Smooth muscle cell (in vitro differentiated cells): ENCODE data around the gene CKB. TPM values are rescaled to one million over a fixed set of nuclear protein-coding genes. Genes with fewer than 3 reads are reported as not detected.
A peak's percentile ranks its signal among the peaks of the same experiment; 100 is the strongest.

Experiments
- DNase-seq: peaks from one replicate; lab custom pipeline; 2025; ENCODE audit not compliant: unreplicated experiment; lab: John Stamatoyannopoulos, UW
- H2AFZ ChIP-seq: fragments of 200-600 bp; sonication (generic); 2 replicates; pipeline ENCODE4 v1.6.0; 2016; ENCODE audit warnings: antibody characterized with exemption, low read depth, mild to moderate bottlenecking
- H3F3A ChIP-seq: fragments of 200-600 bp; sonication (generic); 2 replicates; pipeline ENCODE4 v1.6.0; 2017; ENCODE audit warnings: antibody characterized with exemption, low read depth
- H3K27ac ChIP-seq: fragments of 200-600 bp; sonication (generic); 2 replicates; pipeline ENCODE4 v1.5.1; 2016; ENCODE audit warnings: low read depth, mild to moderate bottlenecking
- H3K27me3 ChIP-seq: fragments of 200-600 bp; sonication (generic); 2 replicates; pipeline ENCODE4 v1.6.1; 2016; ENCODE audit warnings: low read depth, mild to moderate bottlenecking
- H3K36me3 ChIP-seq: fragments of 200-600 bp; sonication (generic); 2 replicates; pipeline ENCODE4 v1.5.1; 2016; ENCODE audit warnings: low read depth
- H3K4me1 ChIP-seq: fragments of 200-600 bp; sonication (generic); 2 replicates; pipeline ENCODE4 v1.5.1; 2016; ENCODE audit warnings: low read depth
- H3K4me2 ChIP-seq: fragments of 200-600 bp; sonication (generic); 2 replicates; pipeline ENCODE4 v1.6.0; 2016; ENCODE audit warnings: mild to moderate bottlenecking
- H3K4me3 ChIP-seq: fragments of 200-600 bp; sonication (generic); 2 replicates; pipeline ENCODE4 v1.5.1; 2016; ENCODE audit warnings: mild to moderate bottlenecking
- H3K79me2 ChIP-seq: fragments of 200-600 bp; sonication (generic); 2 replicates; pipeline ENCODE4 v1.6.0; 2016; ENCODE audit warnings: low read depth, mild to moderate bottlenecking
- H3K9ac ChIP-seq: fragments of 200-600 bp; sonication (generic); 2 replicates; pipeline ENCODE4 v1.6.0; 2016; ENCODE audit warnings: low read depth
- H3K9me3 ChIP-seq: fragments of 200-600 bp; sonication (generic); replicated peaks from 2 replicates; pipeline ENCODE4 v1.5.1; 2016; ENCODE audit warnings: low read depth
- H4K20me1 ChIP-seq: fragments of 200-600 bp; sonication (generic); 2 replicates; pipeline ENCODE4 v1.6.0; 2016; ENCODE audit warnings: low read depth
- WGBS: methylation state at CpG from one replicate; pipeline ENCODE4 v1.1.7; 2016; ENCODE audit warnings: low lambda C conversion rate; 5-methylcytosine and 5-hydroxymethylcytosine counted together
- polyA plus RNA-seq: library from polyadenylated mRNA; unstranded; fragments of >200 nt; fragmentation: Nextera tagmentation; extraction: Ambion mirVana; gene quantifications from 2 replicates; pipeline ENCODE4 v1.2.1, GENCODE V29; 2016
- total RNA-seq: library from RNA; depleted of rRNA; stranded (reverse); fragments of >200 nt; gene quantifications from 2 replicates; pipeline ENCODE4 v1.2.3, GENCODE V29; 2014
- TF ChIP-seq, protein P1 (sequence below): fragments of 200-600 bp; sonication (generic); IDR thresholded peaks from 2 replicates; pipeline ENCODE4 v1.5.1; 2017; ENCODE audit warnings: borderline replicate concordance, mild to moderate bottlenecking, antibody characterized with exemption; ENCODE audit not compliant: insufficient read depth, poor library complexity, severe bottlenecking

Gene CKB
- 19.8 and 25.7 TPM in 2 replicates for total RNA-seq
- 62.9 and 107 TPM in 2 replicates for polyA plus RNA-seq

DNA sequence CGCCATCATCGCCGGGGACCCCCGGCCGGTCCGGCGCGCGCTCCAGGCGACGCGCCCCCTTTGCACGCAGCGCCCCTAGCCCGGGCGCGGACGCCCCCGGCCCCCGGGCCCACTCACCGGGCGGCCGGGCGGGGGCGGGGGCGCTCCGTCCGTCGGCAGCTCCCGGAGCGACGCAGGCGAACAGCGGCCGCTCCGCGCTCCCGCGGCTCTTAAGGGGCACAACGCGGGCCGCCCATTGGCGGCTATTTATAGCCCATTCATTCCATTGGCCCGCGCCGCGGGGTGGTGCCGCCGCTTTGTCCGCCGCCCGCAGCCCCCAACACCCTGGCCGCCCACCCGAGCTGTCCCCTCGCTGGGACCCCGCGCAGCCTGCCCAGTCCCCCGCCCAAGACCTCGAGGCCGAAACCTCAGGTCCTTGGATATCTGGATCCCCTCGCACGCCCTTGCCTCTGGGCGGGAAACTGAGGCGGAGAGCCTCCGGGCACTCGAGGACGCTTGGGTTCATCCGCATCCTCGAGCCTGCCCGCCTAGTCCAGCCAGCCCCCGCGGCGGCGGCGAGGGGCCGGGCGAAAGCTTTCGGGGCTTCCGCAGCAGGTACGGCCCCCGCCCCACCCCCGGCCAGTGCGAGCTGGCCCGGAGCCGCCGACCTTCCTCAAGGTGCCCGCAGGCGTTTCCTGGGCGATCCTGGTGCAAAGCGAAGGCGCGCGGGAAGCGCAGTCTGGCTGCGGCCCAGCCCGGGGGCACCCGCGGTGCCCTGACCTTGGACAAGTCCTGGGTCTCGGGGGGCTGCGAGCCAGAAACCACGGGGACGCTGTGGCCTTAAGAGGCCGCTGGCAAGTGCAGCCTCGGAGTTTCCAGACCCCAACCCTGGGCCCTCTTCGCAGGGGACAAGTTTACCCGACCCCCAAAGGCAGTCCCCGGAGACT, at the start of gene CKB:
CKB (minus strand) TSS at position 182 of the 926 bp plus-strand sequence. CDS start 337 bp downstream, outside the sequence.
- no peak within 1 kb of the TSS for H2AFZ ChIP-seq
- TF ChIP-seq, protein P1, sequence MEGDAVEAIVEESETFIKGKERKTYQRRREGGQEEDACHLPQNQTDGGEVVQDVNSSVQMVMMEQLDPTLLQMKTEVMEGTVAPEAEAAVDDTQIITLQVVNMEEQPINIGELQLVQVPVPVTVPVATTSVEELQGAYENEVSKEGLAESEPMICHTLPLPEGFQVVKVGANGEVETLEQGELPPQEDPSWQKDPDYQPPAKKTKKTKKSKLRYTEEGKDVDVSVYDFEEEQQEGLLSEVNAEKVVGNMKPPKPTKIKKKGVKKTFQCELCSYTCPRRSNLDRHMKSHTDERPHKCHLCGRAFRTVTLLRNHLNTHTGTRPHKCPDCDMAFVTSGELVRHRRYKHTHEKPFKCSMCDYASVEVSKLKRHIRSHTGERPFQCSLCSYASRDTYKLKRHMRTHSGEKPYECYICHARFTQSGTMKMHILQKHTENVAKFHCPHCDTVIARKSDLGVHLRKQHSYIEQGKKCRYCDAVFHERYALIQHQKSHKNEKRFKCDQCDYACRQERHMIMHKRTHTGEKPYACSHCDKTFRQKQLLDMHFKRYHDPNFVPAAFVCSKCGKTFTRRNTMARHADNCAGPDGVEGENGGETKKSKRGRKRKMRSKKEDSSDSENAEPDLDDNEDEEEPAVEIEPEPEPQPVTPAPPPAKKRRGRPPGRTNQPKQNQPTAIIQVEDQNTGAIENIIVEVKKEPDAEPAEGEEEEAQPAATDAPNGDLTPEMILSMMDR = no peak
- H3K27ac ChIP-seq = no peak within 1 kb of the TSS
- peak within 1 kb of the TSS; percentile 56 for H3K4me3 ChIP-seq
- no peaks in the 10 kb centered on the region for H3K36me3 ChIP-seq
- peaks cover 6% of the 10 kb centered on the region for H4K20me1 ChIP-seq
- DNase-seq = no peak
- no peaks in the 10 kb centered on the region for H3F3A ChIP-seq
- H3K79me2 ChIP-seq = no peaks in the 10 kb centered on the region
- WGBS = 5% methylated on average over 53 of the region's 107 CpGs
- H3K4me1 ChIP-seq = peaks cover 17% of the 10 kb centered on the region
- peak within 1 kb of the TSS; percentile 22 for H3K9ac ChIP-seq
- H3K4me2 ChIP-seq = peak within 1 kb of the TSS; percentile 93
- H3K27me3 ChIP-seq = peaks cover 19% of the 10 kb centered on the region
- H3K9me3 ChIP-seq = no peaks in the 10 kb centered on the region

DNA sequence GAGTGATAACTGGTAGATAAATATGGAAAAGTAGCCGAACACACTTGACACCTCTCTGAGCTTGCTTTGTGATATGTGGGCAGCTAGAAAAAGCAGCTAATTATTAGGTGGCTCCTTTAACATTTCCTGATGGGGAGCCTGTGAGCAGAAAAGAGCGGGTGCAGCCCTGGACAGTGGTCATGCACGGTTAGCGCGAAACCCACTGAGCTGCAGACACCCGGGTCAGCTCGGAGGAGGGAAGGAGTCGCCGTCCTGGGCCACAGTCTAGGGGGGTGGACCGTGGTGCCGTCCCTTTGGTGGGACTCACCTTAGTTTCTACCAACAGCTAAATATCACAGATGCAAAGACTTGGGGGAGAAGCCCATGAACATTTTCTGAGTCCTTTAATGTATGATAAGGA, 46.8 kb upstream of the CKB start:
- peak overlapping the region; percentile 28 for H3K27ac ChIP-seq
- H3K4me3 ChIP-seq = no peak overlapping the region
- H3K9ac ChIP-seq = no peak overlapping the region
- 62% methylated on average over 11 of the region's 11 CpGs for WGBS
- H3F3A ChIP-seq = no peaks in the 10 kb centered on the region
- peaks cover 84% of the 10 kb centered on the region for H3K79me2 ChIP-seq
- no peak for DNase-seq
- H3K27me3 ChIP-seq = no peaks in the 10 kb centered on the region
- H3K36me3 ChIP-seq = no peaks in the 10 kb centered on the region
- peaks cover 78% of the 10 kb centered on the region for H4K20me1 ChIP-seq
- peak overlapping the region; percentile 51 for H3K4me2 ChIP-seq
- TF ChIP-seq, protein P1 = no peak
- no peak overlapping the region for H2AFZ ChIP-seq
- H3K4me1 ChIP-seq = no peaks in the 10 kb centered on the region
- H3K9me3 ChIP-seq = no peaks in the 10 kb centered on the region

DNA sequence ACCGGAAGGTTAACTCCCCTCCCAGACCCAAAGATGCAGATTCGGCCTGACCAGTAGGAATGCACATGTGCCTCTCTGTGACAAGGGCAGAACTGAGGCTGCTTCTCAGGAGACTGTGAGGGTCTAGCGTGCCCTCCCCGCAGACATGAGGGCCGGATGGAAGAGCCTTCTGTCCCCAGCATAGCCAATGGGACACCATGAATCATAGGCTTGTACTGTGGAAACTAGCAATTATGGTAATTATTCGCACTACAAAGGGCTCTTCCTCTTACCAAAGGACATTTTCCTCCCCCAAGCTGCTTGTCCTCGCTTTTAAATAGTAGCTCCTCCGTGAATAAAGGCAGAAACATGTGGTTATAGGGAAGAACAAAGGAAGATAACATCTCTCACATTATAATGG, 46.3 kb upstream of the CKB start:
- Histone ChIP-seq H3K27me3 (no peaks in the 10 kb centered on the region), H3K4me1 (peaks cover 4% of the 10 kb centered on the region), H3K27ac (peak overlapping the region; percentile 28), H2AFZ (no peak overlapping the region), H3F3A (no peaks in the 10 kb centered on the region), H3K4me2 (peak overlapping the region; percentile 51), H3K9ac (no peak overlapping the region), H3K9me3 (no peaks in the 10 kb centered on the region), H3K36me3 (no peaks in the 10 kb centered on the region), H3K79me2 (peaks cover 85% of the 10 kb centered on the region), H3K4me3 (no peak overlapping the region), H4K20me1 (peaks cover 81% of the 10 kb centered on the region)
- 36% methylated on average over 8 of the region's 8 CpGs for WGBS
- no peak for DNase-seq
- TF ChIP-seq, protein P1 = no peak
